HS-5 (cell line): Measurements from ENCODE around the gene ADAP2.
"Not testable (repeated sequence)": the region's sequence is repeated elsewhere in the genome, so short reads cannot be mapped to it uniquely, and the experiment has no call there.

Experiments used
- DNase-seq: peaks from one replicate; pipeline ENCODE4 v3.0.0-alpha.2; 2012; ENCODE audit warnings: low read depth

ADAP2 gene, protein sequence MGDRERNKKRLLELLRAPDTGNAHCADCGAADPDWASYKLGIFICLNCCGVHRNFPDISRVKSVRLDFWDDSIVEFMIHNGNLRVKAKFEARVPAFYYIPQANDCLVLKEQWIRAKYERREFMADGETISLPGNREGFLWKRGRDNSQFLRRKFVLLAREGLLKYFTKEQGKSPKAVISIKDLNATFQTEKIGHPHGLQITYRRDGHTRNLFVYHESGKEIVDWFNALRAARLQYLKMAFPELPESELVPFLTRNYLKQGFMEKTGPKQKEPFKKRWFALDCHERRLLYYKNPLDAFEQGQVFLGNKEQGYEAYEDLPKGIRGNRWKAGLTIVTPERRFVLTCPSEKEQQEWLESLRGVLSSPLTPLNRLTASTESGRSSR

DNA sequence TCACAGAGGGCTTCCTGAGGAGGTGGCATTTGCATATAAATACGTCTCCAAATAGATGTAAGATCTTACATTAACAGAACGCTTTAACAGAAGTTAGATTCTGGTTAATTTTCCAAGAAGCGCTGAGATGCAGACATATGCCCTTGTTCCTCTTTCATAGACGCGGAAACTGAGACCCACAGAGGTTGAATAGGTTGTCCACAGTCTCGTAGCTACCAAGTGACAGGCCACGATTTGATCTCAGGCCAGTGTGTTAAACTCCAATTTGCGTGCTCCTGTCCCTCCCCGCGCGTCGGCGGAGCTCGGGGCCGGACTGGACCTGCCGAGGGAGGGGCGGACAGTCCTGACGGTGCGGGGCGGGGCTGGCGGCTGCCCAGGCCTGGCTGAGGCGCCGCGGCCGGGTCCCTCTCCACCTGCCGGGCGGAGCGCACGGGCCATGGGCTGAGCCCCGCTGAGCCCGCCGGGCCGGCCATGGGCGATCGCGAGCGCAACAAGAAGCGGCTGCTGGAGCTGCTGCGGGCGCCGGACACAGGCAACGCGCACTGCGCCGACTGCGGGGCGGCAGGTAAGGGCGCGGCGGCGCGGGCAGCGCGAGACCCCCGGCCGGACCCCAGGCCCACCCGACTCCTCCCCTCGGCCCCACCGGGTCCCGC lies at the start of gene ADAP2:
Gene ADAP2, plus strand, starts transcription at position 402 of the 653 bp plus-strand sequence. Its CDS starts 70 bp downstream, at position 472.
- DNase-seq = no peak

DNA sequence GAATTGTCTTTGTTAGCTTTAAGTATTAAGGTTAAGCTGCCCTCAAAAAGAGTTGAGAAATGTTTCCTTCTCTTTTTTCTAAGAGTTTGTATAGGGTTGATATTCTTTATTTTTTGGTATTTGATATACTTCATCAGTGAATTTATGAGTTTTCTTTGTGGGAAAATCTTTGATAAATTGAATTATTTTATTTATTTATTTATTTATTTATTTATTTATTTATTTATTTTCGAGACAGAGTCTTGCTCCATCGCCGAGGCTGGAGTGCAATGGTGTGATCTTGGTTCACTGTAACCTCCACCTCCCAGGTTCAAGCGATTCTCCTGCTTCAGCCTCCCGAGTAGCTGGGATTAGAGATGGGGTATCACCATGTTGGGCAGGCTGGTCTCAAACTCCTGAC lies 35.6 kb upstream of the ADAP2 start:
- no peak for DNase-seq

DNA sequence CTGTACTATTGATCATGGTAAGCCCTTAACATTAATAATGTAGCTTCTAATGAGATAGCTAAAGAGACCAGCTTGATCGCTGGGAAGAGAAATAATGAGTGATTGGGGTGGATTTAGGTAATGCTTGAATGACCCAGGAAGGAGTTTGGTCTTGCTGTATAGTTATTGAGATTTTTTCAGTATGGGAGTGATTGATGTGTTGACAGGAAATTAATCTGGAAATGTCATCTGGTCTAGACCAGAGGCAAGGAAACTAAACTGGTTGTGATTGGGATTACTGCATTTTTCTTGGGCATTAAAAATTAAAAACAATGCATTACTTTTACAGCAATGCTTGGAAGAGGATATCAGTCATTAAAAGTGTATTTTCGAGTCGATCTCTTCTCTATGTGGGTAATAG lies 27.5 kb upstream of the ADAP2 start:
- no peak for DNase-seq

DNA sequence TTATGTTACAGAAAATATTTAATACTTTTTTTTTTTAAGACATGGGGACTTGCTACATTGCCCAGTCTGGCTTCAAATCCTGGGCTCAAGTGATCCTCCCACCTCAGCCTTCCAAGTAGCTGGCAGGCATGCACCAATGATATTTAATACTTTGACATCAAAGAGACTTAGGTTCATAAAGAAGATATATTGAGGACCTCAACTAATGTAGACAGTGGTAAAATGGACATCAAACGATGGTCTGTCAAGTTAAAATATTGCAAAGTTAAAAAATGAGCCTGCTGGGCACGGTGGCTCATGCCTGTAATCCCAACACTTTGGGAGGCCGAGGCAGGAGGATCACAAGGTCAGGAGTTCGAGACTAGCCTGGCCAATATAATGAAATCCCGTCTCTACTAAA lies 24.4 kb upstream of the ADAP2 start:
- DNase-seq = no peak

DNA sequence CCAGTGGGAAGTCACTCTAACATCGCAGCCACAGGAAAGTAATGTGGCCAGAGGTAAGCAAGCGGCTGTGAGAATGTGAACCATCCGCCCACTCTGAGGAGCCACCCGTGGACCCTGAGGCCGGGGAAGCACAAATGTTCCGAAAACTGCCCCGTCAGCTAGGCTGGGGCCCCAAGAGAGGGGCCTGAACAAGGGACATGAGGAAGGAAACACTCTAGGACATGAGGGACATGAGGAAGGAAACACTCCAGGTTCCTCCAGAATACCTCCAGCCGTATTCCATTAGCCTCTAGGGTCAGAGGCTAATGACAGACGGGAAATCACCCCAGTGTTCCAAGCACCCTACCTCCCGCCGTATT lies 16.0 kb upstream of the ADAP2 start:
- DNase-seq = no peak

DNA sequence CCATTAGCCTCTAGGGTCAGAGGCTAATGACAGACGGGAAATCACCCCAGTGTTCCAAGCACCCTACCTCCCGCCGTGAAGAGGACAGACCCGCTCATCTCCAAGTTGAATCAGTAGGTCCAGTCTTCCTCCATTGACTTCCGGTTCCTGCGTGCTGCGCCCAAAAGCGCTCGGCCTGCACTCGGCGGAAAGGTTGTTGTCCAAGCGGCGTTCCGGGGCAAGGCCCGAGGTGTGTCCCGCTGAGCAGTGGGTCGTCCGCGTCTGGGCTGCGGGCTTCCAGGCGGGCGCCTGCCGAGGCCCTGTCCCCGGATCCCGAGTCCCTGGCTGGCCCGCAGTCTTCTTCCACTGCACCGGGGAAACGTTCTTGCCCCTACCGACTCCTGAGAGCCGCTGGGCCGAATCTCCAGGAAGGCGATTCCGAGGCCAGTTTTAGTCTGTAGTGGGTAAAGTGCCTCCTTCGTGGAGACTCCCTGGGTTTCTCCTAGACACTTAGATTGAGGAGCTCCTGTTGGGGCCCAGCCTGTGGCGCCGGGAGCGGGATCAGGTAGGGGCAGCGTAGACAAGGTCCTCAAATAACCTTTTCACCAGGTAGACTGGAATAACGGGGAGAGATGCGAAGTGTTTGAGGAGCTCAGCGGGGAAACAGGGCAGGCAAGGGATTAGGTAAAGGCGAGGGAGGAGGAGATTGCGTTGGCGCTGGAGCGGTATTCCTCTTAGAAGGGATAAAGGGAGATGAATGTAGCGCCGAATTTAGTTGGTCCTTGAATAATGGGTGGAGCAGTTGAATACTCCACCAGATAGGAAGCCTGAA lies 15.4 kb upstream of the ADAP2 start, which contains the start of gene TEFM:
Gene TEFM, minus strand, starts transcription at position 138 of the 811 bp plus-strand sequence. Its CDS starts 40 bp downstream, at position 98.
- peak; percentile 73 for DNase-seq

DNA sequence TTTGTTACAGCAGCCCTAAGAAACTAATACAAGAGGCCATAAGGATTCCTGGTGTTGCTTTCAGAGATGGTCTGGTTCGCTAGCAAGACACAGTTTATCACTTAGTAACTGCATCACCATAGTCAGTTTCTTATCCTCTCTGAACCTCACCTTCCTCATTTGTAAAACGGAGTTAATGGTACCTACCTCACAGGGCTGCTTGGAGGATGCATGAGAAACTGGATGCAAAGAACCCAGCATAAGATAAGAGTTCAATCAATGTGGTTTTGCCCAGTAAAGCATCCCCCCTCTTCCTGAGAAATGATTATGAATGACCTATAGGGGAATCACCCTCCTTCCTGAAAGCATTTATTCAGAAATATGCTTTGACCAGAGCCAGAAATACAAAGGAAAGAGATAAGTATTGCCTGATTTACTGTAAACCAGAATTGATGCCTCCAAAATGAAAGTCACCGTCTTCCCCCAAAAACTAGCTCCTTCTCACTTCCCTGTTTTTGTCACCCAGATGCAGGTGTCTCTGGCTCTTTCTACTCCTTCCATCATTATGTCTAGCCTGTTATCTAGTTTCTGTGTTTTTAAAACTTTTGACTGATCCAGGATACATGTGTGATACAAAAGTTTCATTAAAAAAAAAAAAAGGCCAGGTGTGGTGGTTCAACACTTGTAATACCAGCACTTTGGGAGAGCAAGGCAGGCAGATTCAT lies 12.9 kb upstream of the ADAP2 start:
- DNase-seq = no peak

DNA sequence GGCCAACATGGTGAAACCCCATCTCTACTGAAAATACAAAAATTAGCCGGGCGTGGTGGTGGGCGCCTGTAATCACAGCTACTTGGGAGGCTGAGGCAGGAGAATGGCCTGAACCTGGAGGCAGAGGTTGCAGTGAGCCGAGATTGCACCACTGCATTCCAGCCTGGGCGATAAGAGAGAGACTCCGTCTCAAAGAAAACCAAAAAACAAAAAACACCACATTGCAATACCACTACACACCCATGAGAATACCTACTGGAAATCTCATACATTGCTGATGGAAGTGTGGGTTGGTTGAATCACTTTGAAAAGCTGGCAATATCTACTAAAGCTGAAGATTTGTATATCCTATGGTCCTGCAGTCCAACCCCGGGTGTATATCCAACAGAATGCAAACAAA lies 11.6 kb upstream of the ADAP2 start:
- DNase-seq = not testable (repeated sequence)

DNA sequence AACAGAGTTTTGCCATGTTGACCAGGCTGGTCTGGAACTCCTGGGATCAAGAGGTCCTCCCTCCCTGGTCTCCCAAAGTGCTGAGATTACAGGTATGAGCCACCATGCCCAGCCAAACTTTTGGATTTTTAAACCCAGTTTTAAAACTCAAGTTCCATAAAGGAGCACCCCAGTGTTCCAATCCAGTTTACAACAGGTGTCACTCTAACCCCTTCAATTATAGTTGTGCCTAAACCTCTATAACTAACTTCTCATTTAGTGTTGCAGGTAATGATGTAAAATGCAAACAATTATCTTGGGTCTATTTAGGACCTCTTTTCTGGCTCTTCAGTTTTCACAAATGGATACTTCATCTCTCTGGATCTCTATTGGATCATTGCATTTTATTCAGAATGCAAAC lies 7.8 kb upstream of the ADAP2 start:
- no peak for DNase-seq

DNA sequence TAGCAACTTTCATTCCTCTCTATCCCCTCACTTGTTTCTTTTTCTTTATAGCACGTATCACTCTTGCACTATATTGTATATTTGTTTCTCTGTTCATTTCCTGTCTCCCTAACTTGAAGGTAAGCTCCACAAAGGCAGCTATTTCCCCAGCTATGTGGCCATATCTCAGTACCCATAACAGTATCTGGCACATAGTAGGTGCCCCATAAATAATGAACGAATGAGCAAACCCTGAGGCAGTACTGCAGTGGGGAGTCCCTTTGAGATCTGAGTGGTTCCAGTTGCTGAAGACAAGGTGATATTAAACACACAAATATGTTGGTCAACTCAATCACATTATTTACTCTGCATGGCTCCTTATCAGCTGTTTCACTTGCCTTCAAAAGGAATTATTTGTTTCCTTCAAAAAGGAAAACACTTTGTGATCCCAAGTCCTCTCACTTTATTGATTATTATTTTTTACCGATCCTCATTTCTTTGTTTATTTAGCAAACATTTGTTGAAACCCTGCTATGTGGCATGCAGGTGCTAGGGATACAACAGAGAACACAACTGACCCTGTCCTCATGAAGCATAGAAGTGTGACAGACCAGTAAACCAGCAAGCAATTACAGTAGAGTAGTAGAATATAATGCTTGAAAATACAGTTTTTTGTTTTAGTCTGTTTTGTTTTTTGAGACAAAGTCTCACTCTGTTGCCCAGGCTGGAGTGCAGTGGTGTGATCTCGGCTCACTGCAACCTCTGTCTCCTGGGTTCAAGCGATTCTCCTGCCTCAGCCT lies 5.7 kb upstream of the ADAP2 start:
- no peak for DNase-seq

DNA sequence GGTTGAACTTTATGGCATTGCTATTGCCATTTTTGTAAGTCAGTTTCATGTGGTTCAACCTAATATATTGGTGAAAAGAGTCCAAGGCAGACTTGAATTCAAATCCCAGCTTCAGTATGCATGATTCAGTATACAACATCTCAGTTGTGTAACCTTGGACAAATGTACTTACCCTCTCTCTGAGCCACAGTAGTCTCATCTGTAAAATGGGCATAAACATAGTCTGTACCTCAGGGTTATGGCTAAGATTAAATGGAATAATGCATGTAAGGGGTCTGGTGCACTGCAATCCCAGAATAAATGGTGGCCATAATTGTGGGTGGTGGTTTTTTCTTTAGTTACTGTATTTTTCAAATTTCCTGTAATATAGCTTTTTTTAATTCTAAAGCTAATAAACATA lies 4.7 kb upstream of the ADAP2 start:
- no peak for DNase-seq

DNA sequence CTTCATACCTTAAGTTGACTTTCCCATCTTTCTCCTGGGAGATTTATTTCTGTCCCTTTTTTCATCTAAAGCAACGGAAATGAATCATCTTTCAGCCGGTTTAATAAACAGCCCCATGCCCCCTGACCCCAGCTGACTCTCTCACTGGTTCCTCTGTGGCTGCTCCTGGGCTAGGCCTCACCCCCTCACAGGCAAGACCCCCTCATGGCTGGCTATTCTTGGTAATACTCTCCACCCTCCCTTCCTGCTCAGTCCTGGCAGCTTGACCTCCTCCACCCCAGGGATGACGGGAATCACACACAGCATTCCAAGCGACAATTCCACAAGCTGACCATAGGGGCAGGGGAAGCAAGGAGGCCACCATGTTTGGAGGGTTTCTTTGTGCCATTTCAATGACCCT lies 1.5 kb upstream of the ADAP2 start:
- no peak for DNase-seq

DNA sequence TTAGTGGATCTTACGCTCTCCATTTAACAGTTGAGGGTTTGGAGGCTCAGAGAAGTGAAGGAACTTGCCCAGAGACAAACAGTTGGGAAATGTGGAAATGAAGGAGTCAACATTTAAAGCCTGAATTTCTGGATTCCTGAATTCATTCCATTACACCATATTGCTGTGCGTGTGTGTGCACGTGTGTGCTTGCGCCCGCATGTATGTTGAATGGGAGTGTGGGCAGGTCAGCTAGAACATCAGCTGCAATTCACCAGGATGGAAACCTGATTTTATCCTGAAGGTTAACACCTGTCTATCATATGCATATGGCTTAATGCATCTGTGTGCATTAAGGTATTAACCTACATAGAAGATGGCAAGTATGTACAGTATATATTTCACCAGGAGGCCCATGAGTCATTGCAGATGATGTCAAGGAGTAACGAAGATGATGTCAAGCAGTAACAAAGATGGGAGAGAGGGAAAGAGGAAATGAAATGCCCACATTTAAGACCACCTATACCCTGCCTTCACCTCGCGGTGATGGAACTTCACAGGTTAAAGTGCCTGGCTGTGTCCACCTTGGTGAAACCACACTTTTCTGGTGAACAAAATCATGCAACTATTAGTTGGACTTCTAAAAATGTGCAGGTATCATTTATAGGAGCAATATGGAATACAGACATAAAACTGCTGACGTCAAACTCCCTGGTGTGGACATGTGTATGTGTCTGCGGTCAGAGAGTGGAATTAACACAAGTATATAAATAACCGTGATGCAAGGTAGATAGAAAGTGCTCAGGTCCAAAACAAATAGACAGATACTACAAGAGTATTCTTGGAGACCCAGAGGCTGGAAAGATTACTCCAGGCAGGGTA lies 832 bp upstream of the ADAP2 start:
- DNase-seq = no peak

DNA sequence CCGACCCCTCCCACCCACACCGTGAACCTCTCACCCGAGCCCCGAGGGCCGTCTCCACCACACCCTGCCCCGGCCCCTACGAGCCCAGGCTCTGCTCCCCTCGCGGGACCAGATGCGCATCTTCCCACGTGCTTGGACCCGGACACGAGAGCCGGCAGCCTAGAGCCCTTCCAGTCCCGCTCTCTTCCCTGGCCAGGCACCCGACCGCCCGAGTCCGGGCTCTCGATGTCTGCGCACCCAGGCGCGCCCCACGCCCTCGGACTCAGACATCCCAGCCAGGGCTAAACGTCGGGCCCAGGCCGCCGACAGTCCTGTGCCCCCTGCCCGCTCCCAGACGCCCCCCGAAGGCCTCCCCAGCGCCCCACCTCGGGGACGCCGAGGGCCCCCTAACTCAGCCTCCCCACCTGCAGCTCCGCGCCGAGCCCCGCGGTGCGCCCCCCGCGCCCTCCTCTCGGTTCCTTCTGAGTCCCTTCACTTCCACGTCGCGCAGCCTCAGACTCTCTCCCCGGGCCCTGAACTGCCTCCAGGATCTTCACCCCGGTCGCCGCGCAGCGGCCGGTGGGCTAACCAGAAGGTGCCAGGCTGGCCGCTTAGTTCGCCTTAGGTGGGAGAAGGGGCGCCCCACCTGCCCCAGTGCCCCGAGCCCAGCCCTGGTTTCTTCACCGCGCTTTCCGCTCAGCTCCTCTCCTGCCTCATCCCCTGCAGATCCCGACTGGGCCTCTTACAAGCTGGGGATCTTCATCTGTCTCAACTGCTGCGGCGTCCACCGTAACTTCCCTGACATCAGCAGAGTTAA lies 688 bp downstream of the ADAP2 start:
- DNase-seq = no peak

DNA sequence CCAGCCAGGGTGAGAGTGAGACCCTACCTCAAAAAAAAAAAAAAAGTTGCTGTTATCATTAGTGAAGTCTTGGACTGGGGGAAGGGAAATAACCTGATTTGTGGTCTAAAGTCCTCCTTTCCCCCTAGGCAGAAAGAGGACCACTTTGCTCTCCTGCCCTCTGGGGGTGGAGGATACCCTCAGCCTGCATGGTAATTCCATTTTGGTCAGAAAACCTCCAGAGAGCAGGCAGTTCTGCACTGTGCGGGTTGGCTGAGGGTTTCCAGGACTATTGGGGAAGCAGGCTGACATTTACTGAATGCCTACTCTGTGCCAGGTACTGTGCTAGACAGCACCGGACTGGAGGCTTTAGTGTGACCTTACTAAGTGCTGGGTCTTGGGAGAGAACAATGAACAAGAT lies 2.6 kb downstream of the ADAP2 start:
- no peak for DNase-seq

DNA sequence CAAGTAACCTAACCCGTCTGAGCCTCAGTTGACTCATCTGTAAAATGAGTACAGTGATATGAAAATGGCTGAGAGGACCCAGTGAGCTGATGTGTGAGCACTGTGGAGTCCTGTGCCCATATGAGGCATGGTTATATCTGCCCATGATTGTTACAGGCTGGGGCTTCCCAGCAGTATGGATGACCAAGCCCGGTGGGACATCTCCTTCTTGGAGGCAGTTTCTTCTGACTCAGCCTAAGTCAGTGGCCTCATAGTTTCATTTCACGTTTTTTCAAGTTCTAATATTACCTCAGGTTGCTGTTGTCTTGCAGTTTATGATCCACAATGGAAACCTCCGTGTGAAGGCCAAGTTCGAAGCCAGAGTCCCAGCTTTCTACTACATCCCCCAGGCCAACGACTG lies 4.8 kb downstream of the ADAP2 start:
- DNase-seq = no peak

DNA sequence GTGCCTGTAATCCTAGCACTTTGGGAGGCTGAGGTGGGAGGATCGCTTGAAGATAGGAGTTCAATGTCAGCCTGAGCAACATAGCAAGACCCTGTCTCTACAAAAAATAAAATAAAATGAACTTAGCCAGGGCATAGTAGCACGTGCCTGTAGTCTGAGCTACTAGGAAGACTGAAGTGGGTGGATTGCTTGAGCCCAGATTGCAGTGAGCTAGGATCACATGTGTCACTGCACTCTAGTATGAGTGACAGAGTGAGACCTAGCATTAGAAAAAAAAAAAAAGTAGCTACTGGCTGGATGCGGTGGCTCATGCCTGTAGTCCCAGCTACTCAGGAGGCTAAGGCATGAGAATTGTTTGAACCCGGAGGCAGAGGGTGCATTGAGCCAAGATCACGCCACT lies 6.0 kb downstream of the ADAP2 start:
- no peak for DNase-seq

DNA sequence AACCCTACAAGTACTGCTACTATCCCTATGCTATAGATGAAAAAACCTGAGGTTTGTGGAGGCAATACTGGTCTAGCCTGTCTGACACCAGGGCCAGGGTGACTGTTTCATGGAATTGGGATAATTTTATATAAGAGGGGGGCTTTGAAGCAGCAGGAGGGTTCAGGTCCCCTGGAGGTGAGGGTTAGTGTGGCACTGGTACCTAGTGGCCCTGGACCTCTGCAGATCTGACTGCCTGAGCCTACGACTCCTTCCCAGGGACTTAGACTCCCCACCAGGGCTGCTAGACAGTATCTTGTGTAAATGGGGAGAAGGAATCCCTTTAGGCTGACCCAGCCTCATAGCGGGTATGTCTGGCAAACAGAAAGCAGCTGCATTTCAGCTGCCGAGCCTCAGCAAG lies 6.8 kb downstream of the ADAP2 start:
- DNase-seq = no peak

DNA sequence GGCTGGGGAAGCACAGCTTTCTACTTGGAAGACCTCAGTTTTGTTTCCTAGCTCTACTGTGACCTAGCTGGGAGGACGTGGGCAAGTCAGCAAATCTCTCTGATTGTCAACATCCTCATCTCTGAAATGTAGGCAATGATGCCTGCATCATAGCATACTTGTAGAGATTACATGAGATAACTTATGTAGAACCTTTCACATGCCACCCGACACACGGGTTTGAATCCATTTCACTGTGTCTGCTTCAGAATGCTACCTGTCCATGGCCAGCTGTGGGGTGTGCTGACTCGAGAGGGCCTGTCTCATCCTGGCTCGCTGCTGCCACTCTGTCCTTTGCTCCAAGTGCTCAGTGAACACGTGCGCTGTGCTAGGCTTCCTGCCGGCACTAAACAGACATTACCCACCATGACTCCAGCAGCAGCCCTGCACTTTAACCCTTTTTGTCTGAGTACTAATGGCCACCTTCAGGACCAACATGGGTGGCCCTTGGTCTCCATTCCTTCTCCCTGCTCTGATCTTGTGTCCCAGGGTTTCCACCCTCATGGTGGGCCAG lies 7.4 kb downstream of the ADAP2 start:
- no peak for DNase-seq
